A673 (cell line): ENCODE data around the gene MYH15. TPM values are rescaled to one million over a fixed set of nuclear protein-coding genes. Genes with fewer than 3 reads are reported as not detected.

ENCODE experiments used
- BruUV-seq: library from RNA; stranded (reverse); fragments of 400-500 nt; replicated peaks from 2 replicates; lab custom pipeline; 2021; lab: Mats Ljungman, UMichigan
- CTCF ChIA-PET: fragments of 300-600 bp; sonication (Branson Sonifier 250); formaldehyde crosslinking; loops from one replicate; lab custom pipeline; 2022; ENCODE audit warnings: antibody characterized with exemption; lab: Charles Lee
- POLR2A ChIA-PET: fragments of 300-600 bp; sonication (Branson Sonifier 250); formaldehyde crosslinking; loops from one replicate; lab custom pipeline; 2022; ENCODE audit warnings: antibody characterized with exemption; ENCODE audit not compliant: low non-redundant PET; lab: Charles Lee
- DNase-seq: peaks from one replicate; pipeline ENCODE4 v3.0.0-alpha.2; 2015; ENCODE audit warnings: low spot score
- H3K27ac ChIP-seq: fragments of 200-600 bp; sonication (generic); 2 replicates; pipeline ENCODE4 v1.5.1; 2016; ENCODE audit warnings: mixed run types, low read depth, mild to moderate bottlenecking, mixed read lengths, antibody characterized with exemption, low read length; ENCODE audit not compliant: poor library complexity, severe bottlenecking
- H3K27me3 ChIP-seq: fragments of 200-600 bp; sonication (generic); replicated peaks from 2 replicates; pipeline ENCODE4 v1.6.1; 2017; ENCODE audit warnings: mixed run types, low read depth, mild to moderate bottlenecking, mixed read lengths, antibody characterized with exemption, low read length; ENCODE audit not compliant: insufficient read depth, poor library complexity
- H3K36me3 ChIP-seq: fragments of 200-600 bp; sonication (generic); 2 replicates; pipeline ENCODE4 v1.6.1; 2016; ENCODE audit warnings: mixed run types, mild to moderate bottlenecking, mixed read lengths, antibody characterized with exemption, low read length; ENCODE audit not compliant: insufficient read depth, poor library complexity, severe bottlenecking
- H3K4me1 ChIP-seq: fragments of 200-600 bp; sonication (generic); 2 replicates; pipeline ENCODE4 v1.6.1; 2017; ENCODE audit warnings: mixed run types, mild to moderate bottlenecking, mixed read lengths, antibody characterized with exemption, low read length; ENCODE audit not compliant: insufficient read depth, poor library complexity, severe bottlenecking
- H3K4me3 ChIP-seq: fragments of 200-600 bp; sonication (generic); 2 replicates; pipeline ENCODE4 v1.5.1; 2016; ENCODE audit warnings: low read depth, mixed run types, mild to moderate bottlenecking, mixed read lengths, low read length; ENCODE audit not compliant: poor library complexity, severe bottlenecking
- H3K9me3 ChIP-seq: fragments of 200-600 bp; sonication (generic); 2 replicates; pipeline ENCODE4 v1.6.1; 2016; ENCODE audit warnings: mixed run types, low read depth, mild to moderate bottlenecking, mixed read lengths, antibody characterized with exemption, low read length; ENCODE audit not compliant: poor library complexity, severe bottlenecking
- EZH2 ChIP-seq: fragments of 200-600 bp; sonication (generic); IDR thresholded peaks from 2 replicates; pipeline ENCODE4 v1.6.1; 2017; ENCODE audit warnings: borderline replicate concordance, low read depth, mild to moderate bottlenecking, mixed read lengths, antibody characterized with exemption, low read length; ENCODE audit not compliant: poor library complexity, severe bottlenecking
- intact Hi-C: fragments of 100-400 bp; cut with micrococcal nuclease; formaldehyde crosslinking; loops from one replicate; pipeline ENCODE4 v1.10.0; 2022; ENCODE audit not compliant: unreplicated experiment
- total RNA-seq: library from RNA; stranded (reverse); gene quantifications from 2 replicates; pipeline ENCODE4 v1.2.3, GENCODE V29; 2021
- TF ChIP-seq, protein P1 (sequence below): fragments of 300-800, 200-600 bp; sonication (generic); conservative IDR thresholded peaks from 2 replicates; pipeline ENCODE4 v1.5.1; 2017; ENCODE audit warnings: low read depth, mild to moderate bottlenecking, antibody characterized with exemption, low read length, moderate library complexity, mixed read lengths

The MYH15 gene
- total RNA-seq, 1 experiment from 2014 or later = 1.2 TPM

DNA sequence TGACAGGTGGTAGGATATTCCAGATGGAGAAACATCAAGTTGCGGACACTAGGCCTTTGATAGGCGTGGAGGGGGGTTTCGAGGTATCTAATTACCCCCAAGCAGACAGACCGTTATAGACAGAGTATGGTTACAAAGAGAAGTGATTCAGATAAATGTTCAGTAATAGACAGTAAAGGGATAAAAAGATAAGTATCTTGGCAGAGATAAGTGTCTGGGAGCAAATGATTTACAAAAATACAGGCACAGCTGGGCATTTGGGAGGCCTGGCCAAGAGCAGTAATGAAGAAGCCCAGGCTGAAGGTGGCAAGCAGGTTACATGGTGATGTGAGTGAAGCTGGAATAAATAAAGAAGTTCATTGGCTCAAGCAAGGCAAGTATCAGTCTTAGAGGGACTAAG lies 659 bp upstream of the MYH15 start:
- no TSS peak for BruUV-seq
- Histone ChIP-seq H3K9me3 (no peaks in the 10 kb centered on the region), H3K27ac (no peak overlapping the region), H3K27me3 (no peaks in the 10 kb centered on the region), H3K36me3 (no peaks in the 10 kb centered on the region), H3K4me3 (no peak overlapping the region), H3K4me1 (no peaks in the 10 kb centered on the region)
- intact Hi-C loops = no loop called here
- no peak for DNase-seq
- ChIA-PET POLR2A (no interaction called here), CTCF (interaction anchor here (0.6 kb wide), 1 partner anchor 113 kb away, joined by 3 read pairs; no protein-coding TSS in a partner anchor)
- TF ChIP-seq, protein P1, sequence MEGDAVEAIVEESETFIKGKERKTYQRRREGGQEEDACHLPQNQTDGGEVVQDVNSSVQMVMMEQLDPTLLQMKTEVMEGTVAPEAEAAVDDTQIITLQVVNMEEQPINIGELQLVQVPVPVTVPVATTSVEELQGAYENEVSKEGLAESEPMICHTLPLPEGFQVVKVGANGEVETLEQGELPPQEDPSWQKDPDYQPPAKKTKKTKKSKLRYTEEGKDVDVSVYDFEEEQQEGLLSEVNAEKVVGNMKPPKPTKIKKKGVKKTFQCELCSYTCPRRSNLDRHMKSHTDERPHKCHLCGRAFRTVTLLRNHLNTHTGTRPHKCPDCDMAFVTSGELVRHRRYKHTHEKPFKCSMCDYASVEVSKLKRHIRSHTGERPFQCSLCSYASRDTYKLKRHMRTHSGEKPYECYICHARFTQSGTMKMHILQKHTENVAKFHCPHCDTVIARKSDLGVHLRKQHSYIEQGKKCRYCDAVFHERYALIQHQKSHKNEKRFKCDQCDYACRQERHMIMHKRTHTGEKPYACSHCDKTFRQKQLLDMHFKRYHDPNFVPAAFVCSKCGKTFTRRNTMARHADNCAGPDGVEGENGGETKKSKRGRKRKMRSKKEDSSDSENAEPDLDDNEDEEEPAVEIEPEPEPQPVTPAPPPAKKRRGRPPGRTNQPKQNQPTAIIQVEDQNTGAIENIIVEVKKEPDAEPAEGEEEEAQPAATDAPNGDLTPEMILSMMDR = no peak
- no peak for TF ChIP-seq EZH2

DNA sequence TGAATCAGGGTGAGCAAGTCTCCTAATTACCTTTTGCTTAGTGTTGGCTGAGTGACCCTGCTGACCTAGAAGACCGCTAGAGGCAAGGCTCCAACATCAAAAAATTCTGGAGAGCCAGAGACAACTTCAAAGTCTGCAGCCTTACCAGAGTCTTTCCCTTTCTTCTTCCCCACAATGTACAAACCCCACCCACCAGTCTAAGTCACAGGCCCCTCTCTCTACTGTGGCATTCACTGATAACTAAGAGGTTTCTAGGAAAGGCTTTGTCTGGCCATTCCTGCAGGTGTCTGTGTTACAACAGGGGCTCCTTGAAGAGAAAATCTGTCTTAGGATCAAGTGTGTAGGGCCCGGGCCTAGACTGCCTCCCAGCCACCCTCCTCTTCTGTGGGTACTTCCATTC lies 525 bp downstream of the MYH15 start:
- no peak overlapping the region for H3K27ac ChIP-seq
- H3K36me3 ChIP-seq = no peaks in the 10 kb centered on the region
- H3K4me1 ChIP-seq = no peaks in the 10 kb centered on the region
- POLR2A ChIA-PET = no interaction called here
- BruUV-seq = no TSS peak
- H3K9me3 ChIP-seq = no peaks in the 10 kb centered on the region
- H3K4me3 ChIP-seq = no peak overlapping the region
- CTCF ChIA-PET = interaction anchor here (0.7 kb wide), 1 partner anchor 21 kb away, joined by 3 read pairs; no protein-coding TSS in a partner anchor
- no peaks in the 10 kb centered on the region for H3K27me3 ChIP-seq
- TF ChIP-seq EZH2 = no peak
- TF ChIP-seq, protein P1 = no peak
- DNase-seq = no peak
- intact Hi-C loops = no loop called here

DNA sequence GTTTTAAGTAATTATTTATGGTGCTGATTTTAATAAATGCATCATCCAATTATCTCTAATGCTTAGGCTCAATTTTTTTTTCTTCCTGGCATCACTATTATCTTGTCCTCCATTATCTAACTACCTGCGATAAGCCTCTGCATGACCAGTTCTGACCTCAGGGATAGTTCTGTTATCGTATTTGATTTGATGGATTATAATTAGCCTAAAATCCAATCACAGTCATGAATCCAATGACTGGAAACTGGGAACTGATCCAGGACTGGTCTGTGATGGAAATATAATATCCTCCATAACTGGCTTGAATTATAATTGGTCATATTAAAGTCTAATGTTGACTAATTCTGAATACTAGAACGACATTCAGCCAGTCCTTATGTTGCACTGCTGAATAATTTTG lies 1.1 kb downstream of the MYH15 start:
- Histone ChIP-seq H3K27ac (no peak overlapping the region), H3K36me3 (no peaks in the 10 kb centered on the region), H3K4me1 (no peaks in the 10 kb centered on the region), H3K4me3 (no peak overlapping the region), H3K27me3 (no peaks in the 10 kb centered on the region), H3K9me3 (no peaks in the 10 kb centered on the region)
- POLR2A ChIA-PET = no interaction called here
- intact Hi-C loops = no loop called here
- TF ChIP-seq, protein P1 = no peak
- no peak for TF ChIP-seq EZH2
- CTCF ChIA-PET = interaction anchor here (0.7 kb wide), 2 partner anchors 22 to 55 kb away, joined by 3 read pairs; no protein-coding TSS in a partner anchor
- no peak for DNase-seq
- BruUV-seq = no TSS peak
